Activated gamma-delta T cell (primary cell): ENCODE results near the gene FOXK1.
"Not testable (repeated sequence)": the region's sequence is repeated elsewhere in the genome, so short reads cannot be mapped to it uniquely, and the experiment has no call there.

Experiments used
- DNase-seq: peaks from one replicate; lab custom pipeline; 2025; lab: John Stamatoyannopoulos, UW

The FOXK1 gene

GRCh38 chr7:4786015-4786414 is 103.9 kb downstream of the FOXK1 start:
- DNase-seq, result no peak

GRCh38 chr7:4787541-4787940 is 105.4 kb downstream of the FOXK1 start:
- no peak for DNase-seq

- DNase-seq, result no peak
These were observed 106.0 kb downstream of the FOXK1 start for GRCh38 chr7:4787947-4788626.

- DNase-seq, result no peak
These were observed 106.6 kb downstream of the FOXK1 start for GRCh38 chr7:4788627-4789189.

- no peak for DNase-seq
These were observed 107.3 kb downstream of the FOXK1 start for GRCh38 chr7:4789194-4790077.

- no peak for DNase-seq
These were observed 108.0 kb downstream of the FOXK1 start for GRCh38 chr7:4790078-4790465.

GRCh38 chr7:4790516-4790991 is 108.5 kb downstream of the FOXK1 start:
- DNase-seq, result no peak

- no peak for DNase-seq
These were observed 109.1 kb downstream of the FOXK1 start for GRCh38 chr7:4791101-4791737.

- DNase-seq, result peak; percentile 44
These were observed 109.8 kb downstream of the FOXK1 start for GRCh38 chr7:4791738-4792536.

GRCh38 chr7:4792537-4793126 is 110.5 kb downstream of the FOXK1 start:
- no peak for DNase-seq

GRCh38 chr7:4793385-4793993 is 111.4 kb downstream of the FOXK1 start:
- not testable (repeated sequence) for DNase-seq

GRCh38 chr7:4794171-4794570 is 112.1 kb downstream of the FOXK1 start:
- not testable (repeated sequence) for DNase-seq

- no peak for DNase-seq
These were observed 112.7 kb downstream of the FOXK1 start for GRCh38 chr7:4794591-4795350.

- no peak for DNase-seq
These were observed 114.4 kb downstream of the FOXK1 start for GRCh38 chr7:4796453-4796852.

GRCh38 chr7:4797858-4798705 is 116.0 kb downstream of the FOXK1 start:
- DNase-seq, result no peak

GRCh38 chr7:4798706-4799235 is 116.7 kb downstream of the FOXK1 start:
- no peak for DNase-seq

GRCh38 chr7:4799508-4800268 is 117.6 kb downstream of the FOXK1 start:
- DNase-seq, result no peak

- no peak for DNase-seq
These were observed 118.4 kb downstream of the FOXK1 start for GRCh38 chr7:4800487-4800886.
